Mesodermal cell (in vitro differentiated cells): ENCODE results near the gene PCAT6.
"Not testable (repeated sequence)": the region's sequence is repeated elsewhere in the genome, so short reads cannot be mapped to it uniquely, and the experiment has no call there.

Experiments
- H3K27ac ChIP-seq: 2 replicates; pipeline ENCODE4 v1.7.0; 2013; ENCODE audit warnings: mild to moderate bottlenecking, low read depth, low read length, moderate library complexity; ENCODE audit not compliant: severe bottlenecking
- H3K36me3 ChIP-seq: 2 replicates; pipeline ENCODE4 v1.7.1; 2013; ENCODE audit warnings: mild to moderate bottlenecking, low read length, moderate library complexity; ENCODE audit not compliant: control insufficient read depth, insufficient read depth
- H3K4me1 ChIP-seq: one replicate; pipeline ENCODE4 v1.7.1; 2013; ENCODE audit warnings: mild to moderate bottlenecking, low read length; ENCODE audit not compliant: insufficient read depth, control insufficient read depth, poor library complexity, severe bottlenecking
- H3K4me3 ChIP-seq: 2 replicates; pipeline ENCODE4 v1.7.0; 2013; ENCODE audit warnings: low read length, control low read depth, mild to moderate bottlenecking; ENCODE audit not compliant: insufficient read depth, poor library complexity, severe bottlenecking; ENCODE audit errors: extremely low read depth
- H3K9me3 ChIP-seq: 2 replicates; pipeline ENCODE4 v1.7.1; 2013; ENCODE audit warnings: mild to moderate bottlenecking, low read length, moderate library complexity; ENCODE audit not compliant: control insufficient read depth
- WGBS, 2 experiments: methylation state at CpG; one replicate each; pipeline ENCODE4 v1.1.5; 2013; ENCODE audit warnings: missing lambda C conversion rate in 2 of 2; ENCODE audit not compliant: insufficient coverage in 2 of 2; 5-methylcytosine and 5-hydroxymethylcytosine counted together

PCAT6 gene

GRCh38 chr1:202825748-202826147, 15.0 kb downstream of the PCAT6 start:
- peaks cover 15% of the 10 kb centered on the region for H3K4me1 ChIP-seq
- 89 to 91% methylated on average over 6 to 7 of the region's 7 CpGs for WGBS, 2 experiments
- no peak overlapping the region for H3K4me3 ChIP-seq
- no peaks in the 10 kb centered on the region for H3K9me3 ChIP-seq
- H3K36me3 ChIP-seq = no peaks in the 10 kb centered on the region
- H3K27ac ChIP-seq = no peak overlapping the region

GRCh38 chr1:202829223-202829622, 18.5 kb downstream of the PCAT6 start:
- WGBS, 2 experiments = 93% methylated on average over 4 of the region's 9 CpGs; no CpG with 5 or more reads in 1 of the 2 experiments
- not testable (repeated sequence) for H3K36me3 ChIP-seq, H3K4me1 ChIP-seq, H3K4me3 ChIP-seq, H3K27ac ChIP-seq, H3K9me3 ChIP-seq

- 100% methylated on average over 1 of the region's 3 CpGs for WGBS, 2 experiments
- Histone ChIP-seq H3K36me3 (no peaks in the 10 kb centered on the region), H3K27ac (no peak overlapping the region), H3K9me3 (no peaks in the 10 kb centered on the region), H3K4me3 (no peak overlapping the region), H3K4me1 (no peaks in the 10 kb centered on the region)
Observed at GRCh38 chr1:202831906-202832305, 21.2 kb downstream of the PCAT6 start.

- 95 to 96% methylated on average over 6 to 7 of the region's 10 CpGs for WGBS, 2 experiments
- no peak overlapping the region for H3K4me3 ChIP-seq
- no peaks in the 10 kb centered on the region for H3K4me1 ChIP-seq
- H3K9me3 ChIP-seq = no peaks in the 10 kb centered on the region
- no peaks in the 10 kb centered on the region for H3K36me3 ChIP-seq
- H3K27ac ChIP-seq = no peak overlapping the region
Observed at GRCh38 chr1:202834771-202835547, 24.2 kb downstream of the PCAT6 start.

GRCh38 chr1:202835548-202836072, 24.9 kb downstream of the PCAT6 start:
- H3K27ac ChIP-seq = no peak overlapping the region
- 42 to 48% methylated on average over 2 to 3 of the region's 3 CpGs for WGBS, 2 experiments
- no peaks in the 10 kb centered on the region for H3K36me3 ChIP-seq
- no peaks in the 10 kb centered on the region for H3K4me1 ChIP-seq
- no peak overlapping the region for H3K4me3 ChIP-seq
- no peaks in the 10 kb centered on the region for H3K9me3 ChIP-seq

- H3K9me3 ChIP-seq = no peaks in the 10 kb centered on the region
- H3K4me1 ChIP-seq = no peaks in the 10 kb centered on the region
- H3K27ac ChIP-seq = no peak overlapping the region
- no peak overlapping the region for H3K4me3 ChIP-seq
- WGBS, 2 experiments = 91 to 100% methylated on average over 4 of the region's 5 CpGs
- H3K36me3 ChIP-seq = no peaks in the 10 kb centered on the region
Observed at GRCh38 chr1:202836623-202837403, 26.1 kb downstream of the PCAT6 start.

- H3K27ac ChIP-seq = no peak overlapping the region
- H3K9me3 ChIP-seq = no peaks in the 10 kb centered on the region
- WGBS, 2 experiments = 96 to 100% methylated on average over 3 to 4 of the region's 5 CpGs
- no peaks in the 10 kb centered on the region for H3K36me3 ChIP-seq
- no peaks in the 10 kb centered on the region for H3K4me1 ChIP-seq
- H3K4me3 ChIP-seq = no peak overlapping the region
Observed at GRCh38 chr1:202837746-202838262, 27.1 kb downstream of the PCAT6 start.

- Histone ChIP-seq H3K36me3 (no peaks in the 10 kb centered on the region), H3K27ac (no peak overlapping the region), H3K4me3 (no peak overlapping the region), H3K9me3 (no peaks in the 10 kb centered on the region), H3K4me1 (no peaks in the 10 kb centered on the region)
- 82 to 93% methylated on average over 8 of the region's 11 CpGs for WGBS, 2 experiments
Observed at GRCh38 chr1:202843081-202843480, 32.3 kb downstream of the PCAT6 start.

- WGBS, 2 experiments = 85 to 100% methylated on average over 1 to 4 of the region's 5 CpGs
- H3K4me1 ChIP-seq = no peaks in the 10 kb centered on the region
- no peak overlapping the region for H3K27ac ChIP-seq
- H3K9me3 ChIP-seq = no peaks in the 10 kb centered on the region
- no peaks in the 10 kb centered on the region for H3K36me3 ChIP-seq
- no peak overlapping the region for H3K4me3 ChIP-seq
Observed at GRCh38 chr1:202844259-202844658, 33.5 kb downstream of the PCAT6 start.

GRCh38 chr1:202844935-202845334, 34.2 kb downstream of the PCAT6 start:
- Histone ChIP-seq H3K9me3 (no peaks in the 10 kb centered on the region), H3K36me3 (no peaks in the 10 kb centered on the region), H3K27ac (no peak overlapping the region), H3K4me3 (no peak overlapping the region), H3K4me1 (no peaks in the 10 kb centered on the region)
- 72 to 85% methylated on average over 5 of the region's 6 CpGs for WGBS, 2 experiments
